ENCODE data around the gene SLC4A4. TPM values are rescaled to one million over a fixed set of nuclear protein-coding genes. Genes with fewer than 3 reads are reported as not detected.

Gene SLC4A4
- total RNA-seq, 4 donors from 2014 or later: 0.30 to 0.56 (median 0.34) TPM; not detected in 1

GRCh38 chr4:71449040-71449439, 110.2 kb downstream of the SLC4A4 start:
- H3K27ac ChIP-seq: no peak overlapping the region
- TF ChIP-seq POLR2A (IDR thresholded peaks at IDR 0.05) (no peak), EP300 (IDR thresholded peaks at IDR 0.05) (no peak), POLR2AphosphoS5 (IDR thresholded peaks at IDR 0.05) (no peak), CTCF (IDR thresholded peaks at IDR 0.05) (no peak)
- no peak overlapping the region for H3K4me3 ChIP-seq
- no peaks in the 10 kb centered on the region for H3K9me3 ChIP-seq
- H3K27me3 ChIP-seq: no peaks in the 10 kb centered on the region
- no peak for DNase-seq (ENCODE audit: low spot score in 2 of 2)
- H3K4me1 ChIP-seq: no peaks in the 10 kb centered on the region
- H3K36me3 ChIP-seq: no peaks in the 10 kb centered on the region
- WGBS: 55% methylated on average over 2 of the region's 2 CpGs

GRCh38 chr4:71449878-71450277, 111.1 kb downstream of the SLC4A4 start:
- TF ChIP-seq POLR2AphosphoS5 (IDR thresholded peaks at IDR 0.05) (no peak), EP300 (IDR thresholded peaks at IDR 0.05) (no peak)
- no peaks in the 10 kb centered on the region for H3K27me3 ChIP-seq
- H3K36me3 ChIP-seq: no peaks in the 10 kb centered on the region
- H3K27ac ChIP-seq: no peak overlapping the region
- WGBS: 60% methylated on average over 3 of the region's 3 CpGs
- no peaks in the 10 kb centered on the region for H3K9me3 ChIP-seq
- no peaks in the 10 kb centered on the region for H3K4me1 ChIP-seq
- no peak for DNase-seq (ENCODE audit: low spot score in 2 of 2)
- H3K4me3 ChIP-seq: no peak overlapping the region

DNA sequence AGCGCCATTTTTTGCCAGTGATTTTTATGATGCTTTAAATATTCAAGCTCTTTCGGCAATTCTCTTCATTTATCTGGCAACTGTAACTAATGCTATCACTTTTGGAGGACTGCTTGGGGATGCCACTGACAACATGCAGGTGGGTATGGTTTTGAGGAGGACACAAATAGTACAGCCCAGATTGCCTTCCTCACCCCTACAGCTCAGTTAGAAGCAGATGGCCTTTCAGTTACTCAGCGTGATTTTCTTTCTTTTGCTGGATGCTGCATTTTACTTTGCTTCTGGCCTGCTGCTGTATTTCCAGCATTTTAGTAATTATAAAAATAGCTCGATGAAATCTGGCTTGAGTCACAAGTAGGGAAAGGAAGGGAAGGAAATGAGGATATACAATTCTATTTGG, 114.7 kb downstream of the SLC4A4 start:
- no peak overlapping the region for H3K27ac ChIP-seq
- DNase-seq (ENCODE audit: low spot score in 2 of 2): no peak
- H3K4me1 ChIP-seq: no peaks in the 10 kb centered on the region

DNA sequence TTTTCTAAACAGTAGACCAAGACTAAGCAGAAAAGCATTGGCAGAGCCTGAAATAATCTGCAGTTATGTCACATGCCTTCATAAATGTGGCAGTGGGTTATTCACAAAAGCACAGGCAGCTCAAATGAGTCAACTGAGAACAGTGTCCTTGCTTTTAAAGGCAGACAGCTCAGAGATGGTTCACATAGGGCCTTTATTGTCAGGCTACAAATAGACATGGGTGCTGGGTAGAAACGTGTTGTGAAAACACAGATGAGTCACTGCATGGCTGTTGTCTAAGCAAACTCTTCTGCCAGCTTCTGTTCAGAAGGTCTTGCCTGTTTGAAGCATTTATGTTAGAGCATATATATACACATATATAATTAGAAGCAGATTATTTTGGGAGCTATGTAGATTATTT, 118.0 kb downstream of the SLC4A4 start:
- no peaks in the 10 kb centered on the region for H3K9me3 ChIP-seq
- H3K4me3 ChIP-seq: no peak overlapping the region
- H3K27me3 ChIP-seq: no peaks in the 10 kb centered on the region
- H3K27ac ChIP-seq: no peak overlapping the region
- DNase-seq (ENCODE audit: low spot score in 2 of 2): no peak
- H3K36me3 ChIP-seq: no peaks in the 10 kb centered on the region
- WGBS: 6% methylated on average over 1 of the region's 1 CpG
- no peaks in the 10 kb centered on the region for H3K4me1 ChIP-seq
- TF ChIP-seq POLR2A (IDR thresholded peaks at IDR 0.05) (no peak), CTCF (IDR thresholded peaks at IDR 0.05) (no peak), POLR2AphosphoS5 (IDR thresholded peaks at IDR 0.05) (no peak), EP300 (IDR thresholded peaks at IDR 0.05) (no peak)

More for the DNA sequence above, 114.7 kb downstream of the SLC4A4 start:
- H3K36me3 ChIP-seq: no peaks in the 10 kb centered on the region
- H3K27me3 ChIP-seq: no peaks in the 10 kb centered on the region
- WGBS: 71% methylated on average over 4 of the region's 4 CpGs
- no peaks in the 10 kb centered on the region for H3K9me3 ChIP-seq
- H3K4me3 ChIP-seq: no peak overlapping the region
- no peak for TF ChIP-seq POLR2A (IDR thresholded peaks at IDR 0.05)
- TF ChIP-seq EP300 (IDR thresholded peaks at IDR 0.05): no peak
- TF ChIP-seq CTCF (IDR thresholded peaks at IDR 0.05): no peak

- no peaks in the 10 kb centered on the region for H3K36me3 ChIP-seq
- no peak for DNase-seq (ENCODE audit: low spot score in 2 of 2)
- H3K4me1 ChIP-seq: no peaks in the 10 kb centered on the region
- no peaks in the 10 kb centered on the region for H3K27me3 ChIP-seq
- WGBS: 50% methylated on average over 4 of the region's 4 CpGs
- H3K27ac ChIP-seq: no peak overlapping the region
- H3K9me3 ChIP-seq: no peaks in the 10 kb centered on the region
- TF ChIP-seq CTCF (IDR thresholded peaks at IDR 0.05) (no peak), EP300 (IDR thresholded peaks at IDR 0.05) (no peak), POLR2AphosphoS5 (IDR thresholded peaks at IDR 0.05) (no peak), POLR2A (IDR thresholded peaks at IDR 0.05) (no peak)
- H3K4me3 ChIP-seq: no peak overlapping the region
These were observed 121.6 kb downstream of the SLC4A4 start for GRCh38 chr4:71460371-71460770.

DNA sequence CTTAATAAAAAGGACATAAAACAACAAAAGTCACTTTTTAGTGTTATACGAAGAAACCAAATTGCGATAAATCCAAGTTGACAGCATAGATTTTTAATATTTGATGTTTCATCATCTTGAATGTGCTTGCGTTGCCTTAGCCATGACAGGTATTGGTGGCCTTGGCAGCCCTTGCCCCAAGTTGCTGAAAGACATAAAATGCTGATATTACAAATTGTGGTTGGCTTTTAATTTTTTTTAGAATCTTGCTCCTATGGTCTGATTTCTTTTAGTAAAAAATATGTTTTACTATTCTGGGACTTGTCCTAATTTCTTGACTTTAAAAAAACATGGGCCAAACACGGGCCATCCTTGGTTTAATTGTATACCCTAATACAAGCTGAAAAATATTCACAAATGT, 122.6 kb downstream of the SLC4A4 start:
- Histone ChIP-seq H3K27me3 (no peaks in the 10 kb centered on the region), H3K36me3 (no peaks in the 10 kb centered on the region), H3K4me1 (no peaks in the 10 kb centered on the region), H3K9me3 (no peaks in the 10 kb centered on the region), H3K4me3 (no peak overlapping the region), H3K27ac (no peak overlapping the region)
- 95% methylated on average over 4 of the region's 4 CpGs for WGBS
- no peak for DNase-seq (ENCODE audit: low spot score in 2 of 2)
- TF ChIP-seq CTCF (IDR thresholded peaks at IDR 0.05): no peak
- TF ChIP-seq POLR2A (IDR thresholded peaks at IDR 0.05): no peak
- no peak for TF ChIP-seq POLR2AphosphoS5 (IDR thresholded peaks at IDR 0.05)
- no peak for TF ChIP-seq EP300 (IDR thresholded peaks at IDR 0.05)

All from suprapubic skin (tissue), 4 donors.